HCT116 (cell line): ENCODE measurements around the gene NT5C1B. TPM values are rescaled to one million over a fixed set of nuclear protein-coding genes. Genes with fewer than 3 reads are reported as not detected.

Source experiments
- ATAC-seq: fragments of 200-7000 bp; cut with Tn5 transposase; 2 replicates; pipeline ENCODE4 v1.9.1; 2020; ENCODE audit warnings: mild to moderate bottlenecking, moderate library complexity
- BruUV-seq: library from RNA; stranded (reverse); fragments of 400-500 nt; replicated peaks from 2 replicates; lab custom pipeline; 2021; lab: Mats Ljungman, UMichigan
- CTCF ChIA-PET: fragments of 300-600 bp; sonication (Branson Sonifier 250); formaldehyde crosslinking; loops from one replicate; lab custom pipeline; 2021; ENCODE audit warnings: antibody characterized with exemption; lab: Charles Lee
- POLR2A ChIA-PET: fragments of 300-600, 350-600 bp; sonication (Branson Sonifier 250); formaldehyde crosslinking; loops from one replicate; lab custom pipeline; 2021; ENCODE audit warnings: antibody characterized with exemption; lab: Charles Lee
- RAD21 ChIA-PET, 2 experiments: fragments of 300-600 bp; sonication (Branson Sonifier 250); formaldehyde crosslinking; loops; one replicate each; lab custom pipeline; 2023; ENCODE audit warnings: low total read pairs in 2 of 2; ENCODE audit not compliant: uncharacterized antibody in 2 of 2, unreplicated experiment in 2 of 2, low non-redundant PET in 1 of 2; lab: Charles Lee
- DNase-seq: peaks from one replicate; pipeline ENCODE4 v3.0.0-alpha.2; 2010; ENCODE audit warnings: low read depth, low spot score
- H2AFZ ChIP-seq: fragments of 200-600 bp; shearing (Covaris generic), sonication (generic); 2 replicates; pipeline ENCODE4 v1.6.1; 2017; ENCODE audit warnings: low read depth, mixed run types, mixed read lengths, antibody characterized with exemption, low read length; ENCODE audit not compliant: poor library complexity, severe bottlenecking
- H3K27ac ChIP-seq: 2 replicates; pipeline ENCODE4 v1.5.1; 2012; ENCODE audit warnings: low read depth, low read length
- H3K27me3 ChIP-seq: fragments of 200-600 bp; sonication (generic); 2 replicates; pipeline ENCODE4 v1.6.1; 2016; ENCODE audit warnings: mixed run types, low read length, mixed read lengths; ENCODE audit not compliant: insufficient read depth
- H3K36me3 ChIP-seq, 2 experiments: fragments of 200-500 bp in 1 of 2; fragments of 200-600 bp in 1 of 2; sonication (Bioruptor generic) in 1 of 2; sonication (generic) in 1 of 2; 2 replicates each; pipeline versions ENCODE4 v1.5.1 to v1.6.1; 2014 to 2016; ENCODE audit warnings: low read length in 2 of 2, inconsistent platforms in 1 of 2, mixed read lengths in 1 of 2, mixed run types in 1 of 2; ENCODE audit not compliant: insufficient read depth in 2 of 2, control insufficient read depth in 1 of 2
- H3K4me1 ChIP-seq, 2 experiments: fragments of 200-600 bp in 1 of 2; sonication (generic) in 1 of 2; 2 replicates each; pipeline versions ENCODE4 v1.5.1 to v1.6.1; 2012 to 2017; ENCODE audit warnings: low read length in 2 of 2, inconsistent platforms in 1 of 2, mild to moderate bottlenecking in 1 of 2, mixed read lengths in 1 of 2, mixed run types in 1 of 2, moderate library complexity in 1 of 2; ENCODE audit not compliant: insufficient read depth in 2 of 2, control insufficient read depth in 1 of 2
- H3K4me2 ChIP-seq: fragments of 200-600 bp; sonication (generic); 2 replicates; pipeline ENCODE4 v1.6.1; 2017; ENCODE audit warnings: mixed run types, low read length, mixed read lengths
- H3K4me3 ChIP-seq, 2 experiments: fragments of 200-600 bp in 1 of 2; sonication (generic) in 1 of 2; replicated peaks in 1 of 2; 2 replicates each; pipeline ENCODE4 v1.5.1; 2011 to 2016; ENCODE audit warnings: low read length in 2 of 2, control low read depth in 1 of 2, low read depth in 1 of 2, mild to moderate bottlenecking in 1 of 2, mixed read lengths in 1 of 2, mixed run types in 1 of 2
- H3K79me2 ChIP-seq: fragments of 200-600 bp; sonication (generic); 2 replicates; pipeline ENCODE4 v1.6.1; 2017; ENCODE audit warnings: mild to moderate bottlenecking, mixed run types, low read length, moderate library complexity, mixed read lengths; ENCODE audit not compliant: insufficient read depth
- H3K9ac ChIP-seq: fragments of 200-600 bp; sonication (generic); 2 replicates; pipeline ENCODE4 v1.6.1; 2016; ENCODE audit warnings: low read length, mixed read lengths
- H3K9me2 ChIP-seq: fragments of 200-600 bp; sonication (generic), shearing (Covaris generic); 2 replicates; pipeline ENCODE4 v1.6.1; 2017; ENCODE audit warnings: mixed run types, mild to moderate bottlenecking, moderate library complexity; ENCODE audit not compliant: insufficient read depth
- H3K9me3 ChIP-seq, 2 experiments: fragments of 200-500 bp in 1 of 2; fragments of 200-600 bp in 1 of 2; sonication (Bioruptor generic) in 1 of 2; sonication (generic) in 1 of 2; 2 replicates each; pipeline ENCODE4 v1.6.1; 2014 to 2017; ENCODE audit warnings: low read length in 2 of 2, mixed read lengths in 2 of 2, inconsistent platforms in 1 of 2, low read depth in 1 of 2, mild to moderate bottlenecking in 1 of 2, mixed run types in 1 of 2, moderate library complexity in 1 of 2; ENCODE audit not compliant: control insufficient read depth in 1 of 2, insufficient read depth in 1 of 2
- H4K20me1 ChIP-seq: fragments of 200-600 bp; sonication (generic), shearing (Covaris generic); 2 replicates; pipeline ENCODE4 v1.6.1; 2017; ENCODE audit warnings: mixed run types, mild to moderate bottlenecking, moderate library complexity; ENCODE audit not compliant: insufficient read depth
- CTCF ChIP-seq, 3 experiments: fragments of 200-600 bp in 1 of 3; sonication (generic) in 1 of 3; IDR thresholded peaks in 2 of 3; conservative IDR thresholded peaks in 1 of 3; 2 replicates each; pipeline ENCODE4 v1.5.1; 2012 to 2017; ENCODE audit warnings: low read depth in 2 of 3, low read length in 2 of 3, antibody characterized with exemption in 1 of 3, borderline replicate concordance in 1 of 3, control low read depth in 1 of 3, mild to moderate bottlenecking in 1 of 3, mixed read lengths in 1 of 3, mixed run types in 1 of 3, moderate library complexity in 1 of 3; ENCODE audit not compliant: insufficient read depth in 1 of 3
- EZH2 ChIP-seq: fragments of 200-600 bp; sonication (generic); IDR thresholded peaks from 2 replicates; pipeline ENCODE4 v1.6.1; 2017; ENCODE audit warnings: antibody characterized with exemption, mixed run types
- EZH2phosphoT487 ChIP-seq: fragments of 200-600 bp; IDR thresholded peaks from 2 replicates; pipeline ENCODE4 v1.6.1; 2018; ENCODE audit warnings: antibody characterized with exemption, borderline replicate concordance
- JUND ChIP-seq: IDR thresholded peaks from 2 replicates; pipeline ENCODE4 v1.6.1; 2012
- MAX ChIP-seq: IDR thresholded peaks from 2 replicates; pipeline ENCODE4 v1.6.1; 2012
- RAD21 ChIP-seq: IDR thresholded peaks from 2 replicates; pipeline ENCODE4 v1.6.1; 2012; ENCODE audit warnings: low read depth, mild to moderate bottlenecking
- intact Hi-C: fragments of 100-400 bp; cut with micrococcal nuclease; formaldehyde crosslinking; loops from 2 replicates; pipeline ENCODE4 v1.10.0; 2022
- total RNA-seq: library from RNA; stranded (reverse); gene quantifications from one replicate; pipeline ENCODE4 v1.2.1, GENCODE V29; 2021; ENCODE audit not compliant: unreplicated experiment

NT5C1B gene
- total RNA-seq, 1 experiment from 2014 or later, result not detected

GRCh38 chr2:18520451-18521425 lies 68.6 kb downstream of the NT5C1B start:
- H2AFZ ChIP-seq, result no peak overlapping the region

More at GRCh38 chr2:18520451-18521425, 68.6 kb downstream of the NT5C1B start:
- no TSS peak for BruUV-seq
- TF ChIP-seq RAD21 (peak; percentile 91), EZH2 (no peak), CTCF (IDR thresholded peaks at IDR 0.05 in 2 of 3, conservative IDR thresholded peaks at IDR 0.05 in 1 of 3; ENCODE audit: borderline replicate concordance in 1 of 3, insufficient read depth in 1 of 3, low read depth in 2 of 3, low read length in 2 of 3) (peak; percentile 67 to 91 (median 84)), JUND (no peak), MAX (no peak), EZH2phosphoT487 (no peak)
- TF ChIP-seq, all 23 proteins: peak for 2
- H3K9ac ChIP-seq, result no peak overlapping the region
- H4K20me1 ChIP-seq, result no peaks in the 10 kb centered on the region
- no peak overlapping the region for H3K4me3 ChIP-seq
- ChIA-PET CTCF (interaction anchor here (0.6 to 2.3 kb wide), 11 partner anchors 9 to 1342 kb away, joined by 3 to 8 read pairs (median 6); partner anchors contain the start of gene RDH14), POLR2A (interaction anchor here (0.7 kb wide), 1 partner anchor 482 kb away, joined by 3 read pairs; no protein-coding TSS in a partner anchor), RAD21 (no interaction called here)
- H3K9me2 ChIP-seq, result no peaks in the 10 kb centered on the region
- no peaks in the 10 kb centered on the region for H3K4me1 ChIP-seq
- H3K9me3 ChIP-seq, result no peaks in the 10 kb centered on the region
- ATAC-seq (peak; percentile 97), DNase-seq (peak; percentile 37)
- no peaks in the 10 kb centered on the region for H3K36me3 ChIP-seq
- H3K27me3 ChIP-seq, result peaks cover 11% of the 10 kb centered on the region; the same call in 1 of the 2 replicates
- no peak overlapping the region for H3K4me2 ChIP-seq
- H3K79me2 ChIP-seq, result no peaks in the 10 kb centered on the region
- H3K27ac ChIP-seq, result no peak overlapping the region
- intact Hi-C loops, result loop anchor here (1.0 to 5.0 kb wide), 3 partner anchors 232 to 1343 kb away; no protein-coding TSS in a partner anchor
